Measurements from ENCODE around the gene RMDN2.

RMDN2 gene

DNA sequence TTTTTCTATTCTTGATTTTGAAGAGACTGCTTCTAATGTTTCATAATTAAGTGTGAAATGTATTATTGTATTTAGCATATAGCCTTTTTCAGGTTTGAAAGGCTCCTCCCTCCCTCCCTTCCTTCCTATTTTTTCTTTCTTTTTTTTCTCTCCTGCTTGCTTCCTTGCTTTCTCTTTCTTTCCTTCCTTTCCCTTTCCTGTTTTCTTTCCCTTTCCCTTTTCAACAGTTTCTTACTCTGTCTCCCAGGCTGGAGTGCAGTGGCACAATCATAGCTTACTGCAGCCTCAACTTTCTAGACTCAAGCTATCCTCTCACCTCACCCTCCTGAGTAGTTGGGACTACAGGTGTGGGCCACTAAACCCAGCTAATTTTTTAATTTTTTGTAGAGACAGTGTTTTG is 44.6 kb downstream of the RMDN2 start:
- in situ Hi-C loops (cut with HindIII; ENCODE audit: low sequenced_read_pairs): no loop called here

DNA sequence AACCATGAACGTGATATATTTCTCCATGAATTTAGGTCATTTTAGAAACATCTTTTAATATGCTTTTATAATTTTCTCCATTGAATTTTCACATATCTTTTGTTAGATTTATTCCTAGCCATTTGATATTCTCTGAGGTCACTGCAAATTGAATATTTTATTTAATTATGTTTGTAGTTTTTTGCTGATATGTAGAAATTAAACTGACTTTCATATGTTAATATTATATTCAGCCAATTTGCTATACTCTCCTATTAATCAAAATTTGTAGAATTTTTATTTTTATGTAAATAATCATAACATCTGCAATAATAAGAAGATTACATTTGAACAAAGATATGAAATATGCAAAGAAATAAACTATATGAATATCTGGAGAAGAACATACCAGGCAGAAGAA is 46.9 kb downstream of the RMDN2 start:
- TF ChIP-seq, protein P1, sequence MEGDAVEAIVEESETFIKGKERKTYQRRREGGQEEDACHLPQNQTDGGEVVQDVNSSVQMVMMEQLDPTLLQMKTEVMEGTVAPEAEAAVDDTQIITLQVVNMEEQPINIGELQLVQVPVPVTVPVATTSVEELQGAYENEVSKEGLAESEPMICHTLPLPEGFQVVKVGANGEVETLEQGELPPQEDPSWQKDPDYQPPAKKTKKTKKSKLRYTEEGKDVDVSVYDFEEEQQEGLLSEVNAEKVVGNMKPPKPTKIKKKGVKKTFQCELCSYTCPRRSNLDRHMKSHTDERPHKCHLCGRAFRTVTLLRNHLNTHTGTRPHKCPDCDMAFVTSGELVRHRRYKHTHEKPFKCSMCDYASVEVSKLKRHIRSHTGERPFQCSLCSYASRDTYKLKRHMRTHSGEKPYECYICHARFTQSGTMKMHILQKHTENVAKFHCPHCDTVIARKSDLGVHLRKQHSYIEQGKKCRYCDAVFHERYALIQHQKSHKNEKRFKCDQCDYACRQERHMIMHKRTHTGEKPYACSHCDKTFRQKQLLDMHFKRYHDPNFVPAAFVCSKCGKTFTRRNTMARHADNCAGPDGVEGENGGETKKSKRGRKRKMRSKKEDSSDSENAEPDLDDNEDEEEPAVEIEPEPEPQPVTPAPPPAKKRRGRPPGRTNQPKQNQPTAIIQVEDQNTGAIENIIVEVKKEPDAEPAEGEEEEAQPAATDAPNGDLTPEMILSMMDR (IDR thresholded peaks at IDR 0.05; ENCODE audit: low read depth, low read length): no peak
- no peak overlapping the region for H3K4me3 ChIP-seq (ENCODE audit: low read depth, low read length)

More for the DNA sequence above, 44.6 kb downstream of the RMDN2 start:
- no peak overlapping the region for H3K4me3 ChIP-seq (ENCODE audit: low read depth, low read length)
- DNase-seq (ENCODE audit: low read depth, low spot score): no peak
- TF ChIP-seq, protein P1 (IDR thresholded peaks at IDR 0.05; ENCODE audit: low read depth, low read length): no peak

DNA sequence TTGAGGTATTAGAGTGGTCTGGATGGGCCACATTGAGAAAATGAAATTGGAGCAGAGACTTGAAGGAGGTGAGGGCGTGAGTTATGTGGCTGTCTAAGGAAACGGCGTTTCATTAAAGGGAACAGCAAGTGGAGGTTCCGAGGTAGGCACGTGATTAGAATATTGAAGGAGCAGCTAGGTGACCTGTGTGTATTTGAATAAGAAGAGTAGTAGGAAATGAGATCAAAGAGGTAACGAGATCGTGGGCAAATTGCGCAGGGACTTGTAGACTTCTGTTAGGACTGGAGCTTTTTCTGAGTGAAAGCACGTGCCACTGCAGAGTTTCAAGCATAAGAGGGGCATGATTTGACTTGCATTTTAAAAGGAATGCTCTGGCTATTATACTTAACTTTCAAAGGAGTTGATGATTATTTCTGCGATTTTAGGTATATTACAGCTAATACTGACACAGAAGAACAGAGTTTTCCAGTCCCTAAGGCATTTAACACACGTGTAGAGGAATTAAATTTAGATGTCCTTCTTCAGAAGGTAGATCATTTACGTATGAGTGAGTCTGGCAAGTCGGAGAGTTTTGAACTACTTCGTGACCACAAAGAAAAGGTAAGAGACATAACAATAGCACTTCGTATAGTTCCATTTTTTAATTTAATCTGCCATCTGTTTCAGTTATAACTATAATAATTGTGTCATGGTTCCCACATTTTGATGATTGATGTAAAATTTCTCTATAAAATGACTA is 48.7 kb downstream of the RMDN2 start:
- in situ Hi-C loops (cut with HindIII; ENCODE audit: low sequenced_read_pairs): no loop called here
- TF ChIP-seq, protein P1 (IDR thresholded peaks at IDR 0.05; ENCODE audit: low read depth, low read length): no peak
- no peak overlapping the region for H3K4me3 ChIP-seq (ENCODE audit: low read depth, low read length)
- DNase-seq (ENCODE audit: low read depth, low spot score): no peak

More for the DNA sequence above, 46.9 kb downstream of the RMDN2 start:
- in situ Hi-C loops (cut with HindIII; ENCODE audit: low sequenced_read_pairs): no loop called here
- no peak for DNase-seq (ENCODE audit: low read depth, low spot score)

DNA sequence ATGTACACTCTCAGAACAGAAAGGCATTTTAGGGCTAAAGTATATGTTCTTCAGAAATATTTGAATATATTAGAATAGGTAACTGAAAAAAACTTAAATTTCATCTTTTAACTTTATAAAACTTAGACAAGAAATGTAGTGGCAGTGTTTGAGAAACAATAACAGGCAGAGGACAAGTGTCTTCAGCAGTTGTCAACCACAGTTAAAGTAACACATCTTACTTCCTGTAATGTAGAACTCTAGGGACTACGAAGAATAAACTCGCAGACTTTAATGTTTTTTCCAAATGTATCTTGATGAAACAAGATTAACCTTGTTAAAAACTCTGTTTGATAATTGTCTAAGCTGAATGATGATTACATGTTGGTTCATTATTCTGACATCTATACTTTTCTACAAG is 50.7 kb downstream of the RMDN2 start:
- no peak for DNase-seq (ENCODE audit: low read depth, low spot score)
- in situ Hi-C loops (cut with HindIII; ENCODE audit: low sequenced_read_pairs): no loop called here
- H3K4me3 ChIP-seq (ENCODE audit: low read depth, low read length): no peak overlapping the region
- TF ChIP-seq, protein P1 (IDR thresholded peaks at IDR 0.05; ENCODE audit: low read depth, low read length): no peak

DNA sequence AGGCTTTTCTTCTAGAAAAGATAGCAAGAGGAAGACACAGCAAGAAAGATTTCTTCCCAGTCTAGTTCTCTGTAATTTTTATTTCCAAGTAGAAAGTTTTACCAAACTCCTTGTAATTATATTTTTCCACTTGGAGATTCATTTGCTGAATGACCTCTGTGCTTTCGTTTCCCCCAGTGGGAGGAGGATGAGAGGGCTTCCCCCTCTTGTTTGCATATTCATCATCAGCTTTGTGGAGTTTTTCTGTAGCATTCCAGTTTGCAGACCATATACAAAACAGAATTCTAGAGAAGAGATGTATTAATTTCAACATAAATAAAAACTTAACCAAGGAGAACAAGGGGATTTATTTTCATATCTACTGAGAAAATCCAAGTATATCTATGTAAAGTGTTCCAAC is 51.3 kb downstream of the RMDN2 start:
- in situ Hi-C loops (cut with HindIII; ENCODE audit: low sequenced_read_pairs): no loop called here
- H3K4me3 ChIP-seq (ENCODE audit: low read depth, low read length): no peak overlapping the region
- DNase-seq (ENCODE audit: low read depth, low spot score): no peak
- TF ChIP-seq, protein P1 (IDR thresholded peaks at IDR 0.05; ENCODE audit: low read depth, low read length): no peak

DNA sequence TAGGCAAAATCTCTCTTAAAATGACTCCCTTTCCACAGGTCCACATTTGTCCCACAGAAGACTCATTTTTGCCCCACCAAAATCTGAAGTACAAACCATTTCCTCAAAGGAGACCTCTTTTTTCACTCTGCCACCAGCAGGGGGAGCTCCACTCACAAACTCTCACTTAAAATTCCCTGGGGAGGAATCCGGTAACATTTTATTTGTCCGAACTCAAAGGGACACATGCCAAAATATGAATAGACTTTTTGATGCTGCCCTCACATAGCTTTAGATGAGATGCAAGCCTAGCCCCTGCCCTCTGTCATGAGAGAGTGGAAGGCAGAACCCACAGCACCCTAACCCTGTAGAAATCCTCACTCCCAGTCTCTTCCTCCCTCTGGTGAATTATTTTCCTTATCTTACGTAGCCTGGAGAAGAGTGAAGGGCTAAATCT is 57.1 kb downstream of the RMDN2 start:
- peak; percentile 72 for DNase-seq (ENCODE audit: low read depth, low spot score)
- TF ChIP-seq, protein P1 (IDR thresholded peaks at IDR 0.05; ENCODE audit: low read depth, low read length): peak; percentile 83
- H3K4me3 ChIP-seq (ENCODE audit: low read depth, low read length): no peak overlapping the region
- in situ Hi-C loops (cut with HindIII; ENCODE audit: low sequenced_read_pairs): no loop called here
